ENCODE data around the gene ATF4. TPM values are rescaled to one million over a fixed set of nuclear protein-coding genes. Genes with fewer than 3 reads are reported as not detected.

Gene ATF4
- total RNA-seq, 4 donors from 2014 or later = 234 to 335 (median 284) TPM

GRCh38 chr22:39527481-39527961, 7.2 kb downstream of the ATF4 start:
- Histone ChIP-seq H3K27me3 (no peaks in the 10 kb centered on the region), H3K4me3 (no peak overlapping the region), H3K27ac (no peak overlapping the region), H3K4me1 (peaks cover 82% of the 10 kb centered on the region), H3K36me3 (peaks cover 35% of the 10 kb centered on the region), H3K9me3 (no peaks in the 10 kb centered on the region)
- 38% methylated on average over 4 of the region's 6 CpGs for WGBS
- no peak for DNase-seq (ENCODE audit: low spot score in 2 of 2)
- no peak for TF ChIP-seq POLR2AphosphoS5 (IDR thresholded peaks at IDR 0.05)
- no peak for TF ChIP-seq EP300 (IDR thresholded peaks at IDR 0.05)
- TF ChIP-seq CTCF (IDR thresholded peaks at IDR 0.05) = no peak
- TF ChIP-seq POLR2A (IDR thresholded peaks at IDR 0.05) = no peak

GRCh38 chr22:39528080-39528661, 7.8 kb downstream of the ATF4 start:
- Histone ChIP-seq H3K27me3 (no peaks in the 10 kb centered on the region), H3K9me3 (no peaks in the 10 kb centered on the region), H3K36me3 (peaks cover 31% of the 10 kb centered on the region), H3K4me3 (peak overlapping the region; percentile 34), H3K4me1 (peaks cover 80% of the 10 kb centered on the region), H3K27ac (peak overlapping the region; percentile 28)
- WGBS = 62% methylated on average over 12 of the region's 12 CpGs
- no peak for TF ChIP-seq EP300 (IDR thresholded peaks at IDR 0.05)
- no peak for TF ChIP-seq CTCF (IDR thresholded peaks at IDR 0.05)
- no peak for TF ChIP-seq POLR2A (IDR thresholded peaks at IDR 0.05)
- TF ChIP-seq POLR2AphosphoS5 (IDR thresholded peaks at IDR 0.05) = no peak
- no peak for DNase-seq (ENCODE audit: low spot score in 2 of 2)

- TF ChIP-seq POLR2A (IDR thresholded peaks at IDR 0.05) (no peak), POLR2AphosphoS5 (IDR thresholded peaks at IDR 0.05) (peak in 2 of 3 donors; percentile 48 to 84), CTCF (IDR thresholded peaks at IDR 0.05) (peak; percentile 87 to 97), EP300 (IDR thresholded peaks at IDR 0.05) (no peak)
- Histone ChIP-seq H3K4me3 (peak overlapping the region; percentile 34), H3K36me3 (peaks cover 24% of the 10 kb centered on the region), H3K9me3 (no peaks in the 10 kb centered on the region), H3K27ac (peak overlapping the region; percentile 28), H3K4me1 (peaks cover 74% of the 10 kb centered on the region), H3K27me3 (no peaks in the 10 kb centered on the region)
- peak; percentile 95 for DNase-seq (ENCODE audit: low spot score in 2 of 2)
- 34% methylated on average over 22 of the region's 32 CpGs for WGBS
Observed at GRCh38 chr22:39528681-39529486, 8.5 kb downstream of the ATF4 start.

- Histone ChIP-seq H3K27me3 (no peaks in the 10 kb centered on the region), H3K9me3 (no peaks in the 10 kb centered on the region), H3K27ac (no peak overlapping the region), H3K4me3 (peak overlapping the region; percentile 34), H3K4me1 (peaks cover 72% of the 10 kb centered on the region), H3K36me3 (peaks cover 18% of the 10 kb centered on the region)
- no peak for DNase-seq (ENCODE audit: low spot score in 2 of 2)
- TF ChIP-seq POLR2A (IDR thresholded peaks at IDR 0.05) = no peak
- no peak for TF ChIP-seq CTCF (IDR thresholded peaks at IDR 0.05)
- TF ChIP-seq EP300 (IDR thresholded peaks at IDR 0.05) = no peak
- TF ChIP-seq POLR2AphosphoS5 (IDR thresholded peaks at IDR 0.05) = no peak
- WGBS = 51% methylated on average over 16 of the region's 17 CpGs
Observed at GRCh38 chr22:39529487-39529851, 9.1 kb downstream of the ATF4 start.

GRCh38 chr22:39530116-39530515, 9.8 kb downstream of the ATF4 start:
- Histone ChIP-seq H3K27ac (no peak overlapping the region), H3K4me1 (peaks cover 77% of the 10 kb centered on the region), H3K36me3 (peaks cover 15% of the 10 kb centered on the region), H3K4me3 (no peak overlapping the region), H3K9me3 (no peaks in the 10 kb centered on the region), H3K27me3 (no peaks in the 10 kb centered on the region)
- WGBS = 64% methylated on average over 6 of the region's 6 CpGs
- TF ChIP-seq EP300 (IDR thresholded peaks at IDR 0.05) (no peak), CTCF (IDR thresholded peaks at IDR 0.05) (no peak), POLR2A (IDR thresholded peaks at IDR 0.05) (no peak), POLR2AphosphoS5 (IDR thresholded peaks at IDR 0.05) (no peak)
- DNase-seq (ENCODE audit: low spot score in 2 of 2) = no peak

Measured in suprapubic skin (tissue), 4 donors.